Caco-2 (cell line): ENCODE measurements around the gene FAM76B. TPM values are rescaled to one million over a fixed set of nuclear protein-coding genes. Genes with fewer than 3 reads are reported as not detected.

Experiments used
- BruUV-seq: library from RNA; stranded (reverse); fragments of 400-500 nt; replicated peaks from 2 replicates; lab custom pipeline; 2021; lab: Mats Ljungman, UMichigan
- CTCF ChIA-PET: fragments of 300-600 bp; sonication (Branson Sonifier 250); formaldehyde crosslinking; loops from one replicate; lab custom pipeline; 2022; ENCODE audit warnings: antibody characterized with exemption; lab: Charles Lee
- POLR2A ChIA-PET: fragments of 300-600 bp; sonication (Branson Sonifier 250); formaldehyde crosslinking; loops from one replicate; lab custom pipeline; 2022; ENCODE audit warnings: antibody characterized with exemption; lab: Charles Lee
- DNase-seq, 2 experiments: peaks; one replicate each; pipeline versions ENCODE4 v3.0.0 to v3.0.0-alpha.2; 2020 to 2022
- H3K27me3 ChIP-seq: replicated peaks from 2 replicates; pipeline ENCODE4 v1.6.0; 2011; ENCODE audit warnings: low read length; ENCODE audit not compliant: control insufficient read depth, insufficient read depth
- H3K36me3 ChIP-seq: 2 replicates; pipeline ENCODE4 v1.5.1; 2011; ENCODE audit warnings: low read length; ENCODE audit not compliant: control insufficient read depth, insufficient read depth
- H3K4me1 ChIP-seq: fragments of 250-450 bp; sonication (Bioruptor Pico); 2 replicates; pipeline ENCODE4 v1.5.1; 2020; ENCODE audit warnings: mild to moderate bottlenecking
- H3K4me3 ChIP-seq: 2 replicates; pipeline ENCODE4 v1.5.1; 2011; ENCODE audit warnings: low read depth, mild to moderate bottlenecking, control low read depth, low read length
- H3K9me3 ChIP-seq: fragments of 250-450 bp; sonication (Bioruptor Pico); 2 replicates; pipeline ENCODE4 v1.5.1; 2020; ENCODE audit warnings: mild to moderate bottlenecking, moderate library complexity
- H3K27ac Mint-ChIP-seq: one replicate; pipeline ENCODE4 v1.8.0; 2022; ENCODE audit warnings: mixed read lengths; ENCODE audit not compliant: unreplicated experiment
- H3K27me3 Mint-ChIP-seq: one replicate; pipeline ENCODE4 v1.8.0; 2022; ENCODE audit warnings: mixed read lengths; ENCODE audit not compliant: insufficient read depth, unreplicated experiment
- H3K36me3 Mint-ChIP-seq: one replicate; pipeline ENCODE4 v1.8.0; 2022; ENCODE audit warnings: mild to moderate bottlenecking, mixed read lengths; ENCODE audit not compliant: insufficient read depth, unreplicated experiment
- H3K4me1 Mint-ChIP-seq: one replicate; pipeline ENCODE4 v1.8.0; 2022; ENCODE audit warnings: low read depth, mixed read lengths; ENCODE audit not compliant: unreplicated experiment
- H3K4me3 Mint-ChIP-seq: one replicate; pipeline ENCODE4 v1.8.0; 2022; ENCODE audit warnings: mild to moderate bottlenecking, moderate library complexity, mixed read lengths; ENCODE audit not compliant: unreplicated experiment
- H3K9me3 Mint-ChIP-seq: one replicate; pipeline ENCODE4 v1.8.0; 2022; ENCODE audit warnings: mixed read lengths; ENCODE audit not compliant: unreplicated experiment
- intact Hi-C: fragments of 100-400 bp; cut with micrococcal nuclease; formaldehyde crosslinking; loops from one replicate; pipeline ENCODE4 v1.10.0; 2022; ENCODE audit not compliant: unreplicated experiment
- total RNA-seq: library from RNA; stranded (reverse); gene quantifications from 2 replicates; pipeline ENCODE4 v1.2.3, GENCODE V29; 2022
- TF ChIP-seq, protein P1 (sequence below), 2 experiments: fragments of 200-600 bp in 1 of 2; IDR thresholded peaks; 1 replicate in 1 of 2; 2 replicates in 1 of 2; pipeline versions ENCODE4 v1.5.1 to v1.8.0; 2011 to 2022; ENCODE audit warnings: antibody characterized with exemption in 1 of 2, control low read depth in 1 of 2, inconsistent platforms in 1 of 2, low read depth in 1 of 2, low read length in 1 of 2, mild to moderate bottlenecking in 1 of 2, moderate library complexity in 1 of 2; ENCODE audit not compliant: insufficient read depth in 1 of 2, severe bottlenecking in 1 of 2, unreplicated experiment in 1 of 2

FAM76B gene
- total RNA-seq, 1 experiment from 2014 or later, result 61.3 TPM

DNA sequence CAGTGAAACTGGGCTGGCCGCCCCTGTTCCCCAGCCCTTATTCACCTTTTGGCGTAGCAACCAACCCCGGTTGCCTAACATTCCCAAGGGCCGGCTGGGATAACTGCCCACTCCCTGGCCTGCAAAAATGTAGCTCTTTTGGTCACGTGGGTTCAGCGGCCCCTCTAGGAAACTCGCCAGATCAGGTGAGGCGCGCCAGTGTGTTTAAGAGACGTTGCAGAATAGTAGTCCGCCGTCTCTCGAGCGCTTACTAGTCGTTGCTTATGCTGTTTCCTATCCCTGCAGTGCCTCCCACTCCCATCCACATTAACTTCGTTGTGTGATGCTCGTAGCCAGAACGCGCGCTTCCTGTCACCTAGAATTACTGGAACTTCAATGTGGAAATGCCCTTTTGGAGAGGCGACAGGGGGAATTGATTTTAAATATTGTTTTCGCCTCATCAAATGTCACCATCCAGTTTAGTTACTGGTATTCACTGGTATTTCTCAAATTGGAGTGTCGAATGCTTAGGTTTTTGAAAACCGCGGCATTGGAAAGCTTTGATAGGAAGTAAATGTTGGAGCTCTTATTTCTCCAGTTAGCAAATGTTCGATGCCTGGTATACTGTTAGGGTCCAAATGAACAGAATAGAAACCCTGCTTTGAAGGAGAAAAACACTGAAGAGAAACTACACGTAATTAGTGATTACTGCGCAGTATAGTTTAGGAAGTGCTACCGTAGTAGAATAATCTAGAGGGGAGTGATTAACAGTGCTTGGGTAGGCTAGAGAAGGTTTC is 1.5 kb upstream of the FAM76B start:
- Histone ChIP-seq H3K27me3 (no peaks in the 10 kb centered on the region), H3K36me3 (no peaks in the 10 kb centered on the region), H3K4me3 (peak overlapping the region; percentile 72), H3K4me1 (peaks cover 19% of the 10 kb centered on the region; the same call in 1 of the 2 replicates), H3K9me3 (no peaks in the 10 kb centered on the region)
- TSS peak; percentile 44 for BruUV-seq
- H3K4me3 Mint-ChIP-seq, result peak overlapping the region; percentile 72
- peaks cover 37% of the 10 kb centered on the region for H3K36me3 Mint-ChIP-seq
- peaks cover 23% of the 10 kb centered on the region for H3K4me1 Mint-ChIP-seq
- H3K27me3 Mint-ChIP-seq, result no peaks in the 10 kb centered on the region
- no peaks in the 10 kb centered on the region for H3K9me3 Mint-ChIP-seq
- POLR2A ChIA-PET, result interaction anchor here (0.5 to 3.7 kb wide), 17 partner anchors 10 to 724 kb away, joined by 3 to 32 read pairs (median 3); partner anchors contain the start of genes CCDC82, JRKL, SESN3 and SRSF8
- TF ChIP-seq, protein P1, sequence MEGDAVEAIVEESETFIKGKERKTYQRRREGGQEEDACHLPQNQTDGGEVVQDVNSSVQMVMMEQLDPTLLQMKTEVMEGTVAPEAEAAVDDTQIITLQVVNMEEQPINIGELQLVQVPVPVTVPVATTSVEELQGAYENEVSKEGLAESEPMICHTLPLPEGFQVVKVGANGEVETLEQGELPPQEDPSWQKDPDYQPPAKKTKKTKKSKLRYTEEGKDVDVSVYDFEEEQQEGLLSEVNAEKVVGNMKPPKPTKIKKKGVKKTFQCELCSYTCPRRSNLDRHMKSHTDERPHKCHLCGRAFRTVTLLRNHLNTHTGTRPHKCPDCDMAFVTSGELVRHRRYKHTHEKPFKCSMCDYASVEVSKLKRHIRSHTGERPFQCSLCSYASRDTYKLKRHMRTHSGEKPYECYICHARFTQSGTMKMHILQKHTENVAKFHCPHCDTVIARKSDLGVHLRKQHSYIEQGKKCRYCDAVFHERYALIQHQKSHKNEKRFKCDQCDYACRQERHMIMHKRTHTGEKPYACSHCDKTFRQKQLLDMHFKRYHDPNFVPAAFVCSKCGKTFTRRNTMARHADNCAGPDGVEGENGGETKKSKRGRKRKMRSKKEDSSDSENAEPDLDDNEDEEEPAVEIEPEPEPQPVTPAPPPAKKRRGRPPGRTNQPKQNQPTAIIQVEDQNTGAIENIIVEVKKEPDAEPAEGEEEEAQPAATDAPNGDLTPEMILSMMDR (IDR thresholded peaks at IDR 0.05; ENCODE audit: insufficient read depth in 1 of 2, low read depth in 1 of 2, low read length in 1 of 2, severe bottlenecking in 1 of 2, unreplicated experiment in 1 of 2), result no peak
- intact Hi-C loops, result loop anchor here (2.0 to 5.0 kb wide), 3 partner anchors 636 to 818 kb away; partner anchors contain the start of genes CWC15, KDM4D and SRSF8
- peak; percentile 88 to 89 for DNase-seq
- CTCF ChIA-PET, result interaction anchor here (0.6 to 2.1 kb wide), 11 partner anchors 8 to 724 kb away, joined by 3 to 5 read pairs (median 4); partner anchors contain the start of genes CCDC82, JRKL and SRSF8
- H3K27ac Mint-ChIP-seq, result peak overlapping the region; percentile 100

DNA sequence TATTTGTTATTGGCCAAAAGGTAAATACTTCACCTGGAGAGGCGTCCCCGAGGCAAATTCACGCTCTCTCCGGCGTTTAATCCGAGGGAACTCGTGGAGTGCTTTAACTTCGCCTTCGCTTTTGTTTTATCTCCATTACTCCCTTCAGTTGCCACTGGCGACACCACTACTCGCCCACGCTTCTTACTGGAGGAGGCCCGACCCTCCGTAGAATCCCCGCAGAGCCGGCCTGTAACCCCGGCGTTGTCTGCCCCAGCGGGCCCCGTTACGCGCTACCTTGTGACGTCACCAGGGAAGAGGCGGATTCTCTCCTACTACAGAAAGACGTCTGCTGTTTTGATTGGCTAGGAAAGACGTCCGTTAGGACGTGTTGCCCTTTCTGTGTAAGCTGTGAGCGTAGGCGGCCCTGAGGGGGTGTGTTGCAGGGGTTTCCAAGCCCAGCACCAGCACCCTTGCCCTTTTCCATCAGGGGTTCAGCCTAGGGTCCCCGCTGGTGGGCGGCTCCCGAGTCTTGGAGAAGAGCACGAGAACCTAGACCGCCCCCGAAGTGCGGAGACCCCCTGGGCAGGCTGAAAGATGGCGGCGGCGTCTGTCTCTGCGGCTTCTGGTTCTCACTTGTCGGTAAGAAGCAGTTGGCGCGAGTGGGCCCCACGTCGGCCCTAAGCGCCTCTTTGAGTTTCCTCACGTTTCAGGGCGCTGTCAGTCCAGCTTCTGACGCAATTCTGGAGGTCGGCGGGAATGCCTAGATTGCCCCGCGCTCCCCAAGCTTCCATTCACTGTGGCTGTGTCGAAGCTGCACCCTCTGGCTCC is 746 bp upstream of the FAM76B start, which contains the start of gene CEP57:
CEP57 (plus strand) TSS at position 376 of the 810 bp plus-strand sequence; CDS start at position 577, 201 bp downstream.
- intact Hi-C loops, result loop anchor here (2.0 to 5.0 kb wide), 3 partner anchors 636 to 818 kb away; partner anchors contain the start of genes CWC15, KDM4D and SRSF8
- Histone ChIP-seq H3K36me3 (no peaks in the 10 kb centered on the region), H3K4me1 (peaks cover 19% of the 10 kb centered on the region; the same call in 1 of the 2 replicates), H3K27me3 (no peaks in the 10 kb centered on the region), H3K4me3 (peak within 1 kb of the TSS; percentile 72), H3K9me3 (no peaks in the 10 kb centered on the region)
- Mint-ChIP-seq H3K4me3 (peak within 1 kb of the TSS; percentile 72), H3K27ac (peak within 1 kb of the TSS; percentile 100), H3K9me3 (no peaks in the 10 kb centered on the region), H3K27me3 (no peaks in the 10 kb centered on the region), H3K36me3 (peaks cover 45% of the 10 kb centered on the region), H3K4me1 (peaks cover 23% of the 10 kb centered on the region)
- TF ChIP-seq, protein P1 (IDR thresholded peaks at IDR 0.05; ENCODE audit: insufficient read depth in 1 of 2, low read depth in 1 of 2, low read length in 1 of 2, severe bottlenecking in 1 of 2, unreplicated experiment in 1 of 2), result no peak
- TSS peak; percentile 22 for BruUV-seq
- DNase-seq, result peak; percentile 99
- ChIA-PET CTCF (interaction anchor here (0.6 to 2.1 kb wide), 15 partner anchors 34 to 723 kb away, joined by 3 to 9 read pairs (median 4); partner anchors contain the start of genes CCDC82, JRKL, MAML2 and SESN3), POLR2A (interaction anchor here (0.6 to 3.7 kb wide), 22 partner anchors 14 to 1662 kb away, joined by 3 to 32 read pairs (median 4); partner anchors contain the start of genes CCDC82, CWC15, JRKL and KDM4D)
